HG03280 (cell line): ENCODE data around the gene DNASE1L2.
"Not testable (repeated sequence)": the region's sequence is repeated elsewhere in the genome, so short reads cannot be mapped to it uniquely, and the experiment has no call there.

ENCODE experiments used
- ATAC-seq: cut with Tn5 transposase; IDR thresholded peaks from one replicate; pipeline ENCODE4 v1.9.1; 2021; ENCODE audit warnings: mild to moderate bottlenecking, moderate library complexity; ENCODE audit not compliant: unreplicated experiment

Gene DNASE1L2

GRCh38 chr16:2238150-2238837 is 2.0 kb downstream of the DNASE1L2 start:
- ATAC-seq = no peak

GRCh38 chr16:2238838-2239675 is 2.8 kb downstream of the DNASE1L2 start:
- ATAC-seq = no peak

- ATAC-seq = not testable (repeated sequence)
Observed at GRCh38 chr16:2240331-2240730, 4.1 kb downstream of the DNASE1L2 start.

- ATAC-seq = no peak
Observed at GRCh38 chr16:2242598-2242997, 6.4 kb downstream of the DNASE1L2 start.

- no peak for ATAC-seq
Observed at GRCh38 chr16:2243031-2243528, 6.8 kb downstream of the DNASE1L2 start.

DNA sequence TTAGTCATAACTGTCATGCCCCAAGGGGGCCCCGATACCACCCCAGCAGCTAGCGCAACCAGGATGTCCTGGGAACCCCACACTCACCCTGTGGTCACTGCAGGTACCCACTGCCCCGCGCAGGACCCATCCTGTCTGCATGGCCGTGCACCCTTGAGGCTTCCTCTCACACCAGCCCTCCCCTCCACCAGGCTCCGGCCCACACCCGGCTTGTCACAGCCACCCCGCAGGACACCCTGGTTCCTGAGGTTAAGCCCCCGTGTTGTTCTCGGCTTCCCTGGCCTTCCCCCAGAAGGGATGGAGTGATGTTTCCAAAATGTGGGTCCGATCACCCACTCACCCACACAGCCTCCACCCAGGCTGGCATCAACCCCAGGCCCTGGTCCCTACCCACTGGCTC is 7.5 kb downstream of the DNASE1L2 start:
- ATAC-seq = no peak

DNA sequence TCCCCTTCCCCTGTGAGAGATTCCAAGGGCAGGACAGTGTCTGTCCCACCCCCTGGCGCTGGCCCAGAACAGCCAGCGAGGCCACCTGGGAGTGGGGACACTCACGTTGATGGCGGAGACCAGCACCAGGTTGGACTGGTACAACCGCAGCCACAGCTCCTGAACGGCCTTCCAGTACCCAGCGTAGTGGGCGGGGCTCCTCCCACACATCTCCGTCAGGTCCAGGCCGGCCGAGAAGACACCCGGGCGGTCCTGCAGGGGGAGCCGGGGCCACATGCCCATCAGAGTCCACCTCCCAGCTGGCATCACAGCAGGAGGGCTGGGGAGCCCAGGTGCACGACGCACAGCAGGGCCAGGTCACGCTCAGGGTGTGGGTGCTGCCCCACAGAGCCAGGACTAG is 8.1 kb downstream of the DNASE1L2 start:
- ATAC-seq = no peak

DNA sequence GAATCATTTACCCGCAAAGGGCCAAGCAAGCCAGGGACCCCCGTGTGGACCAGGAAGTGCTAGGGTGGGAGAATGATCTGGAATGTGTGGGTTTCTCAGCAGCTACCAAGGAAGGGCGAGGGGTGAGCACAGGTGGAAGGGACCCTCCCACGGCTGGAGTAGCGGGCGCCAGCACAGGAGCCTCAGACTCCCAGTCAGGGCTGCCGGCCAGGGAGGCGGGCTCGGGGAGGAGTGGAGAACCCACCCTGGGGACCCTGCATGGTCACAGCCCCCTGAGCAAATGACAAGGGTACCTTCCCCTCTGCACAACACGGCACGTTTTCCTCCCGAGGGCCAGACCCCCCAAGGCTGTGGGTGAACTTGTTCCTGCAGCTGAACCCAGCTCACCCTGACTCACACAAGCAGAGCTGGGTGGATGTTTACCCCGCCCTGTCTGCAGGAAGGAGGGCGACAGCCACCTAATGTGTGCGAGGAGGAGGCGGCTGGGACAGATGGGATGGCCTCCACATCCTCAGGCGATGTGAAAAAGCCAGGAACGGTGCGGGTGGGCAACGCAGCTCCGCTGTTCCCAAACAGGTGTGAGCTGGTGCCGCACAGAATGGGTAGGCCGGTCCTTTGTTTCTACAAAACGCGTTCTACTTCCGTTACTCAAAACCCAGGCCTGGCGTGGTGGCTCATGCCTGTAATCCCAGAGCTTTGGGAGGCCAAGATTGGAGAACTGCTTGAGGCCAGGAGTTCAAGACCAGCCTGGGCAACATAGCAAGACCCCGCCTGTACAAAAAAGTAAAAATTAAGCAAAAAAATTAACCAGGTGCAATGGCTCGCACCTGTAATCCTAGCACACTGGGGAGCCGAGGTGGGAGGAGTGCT is 8.9 kb downstream of the DNASE1L2 start:
- no peak for ATAC-seq

DNA sequence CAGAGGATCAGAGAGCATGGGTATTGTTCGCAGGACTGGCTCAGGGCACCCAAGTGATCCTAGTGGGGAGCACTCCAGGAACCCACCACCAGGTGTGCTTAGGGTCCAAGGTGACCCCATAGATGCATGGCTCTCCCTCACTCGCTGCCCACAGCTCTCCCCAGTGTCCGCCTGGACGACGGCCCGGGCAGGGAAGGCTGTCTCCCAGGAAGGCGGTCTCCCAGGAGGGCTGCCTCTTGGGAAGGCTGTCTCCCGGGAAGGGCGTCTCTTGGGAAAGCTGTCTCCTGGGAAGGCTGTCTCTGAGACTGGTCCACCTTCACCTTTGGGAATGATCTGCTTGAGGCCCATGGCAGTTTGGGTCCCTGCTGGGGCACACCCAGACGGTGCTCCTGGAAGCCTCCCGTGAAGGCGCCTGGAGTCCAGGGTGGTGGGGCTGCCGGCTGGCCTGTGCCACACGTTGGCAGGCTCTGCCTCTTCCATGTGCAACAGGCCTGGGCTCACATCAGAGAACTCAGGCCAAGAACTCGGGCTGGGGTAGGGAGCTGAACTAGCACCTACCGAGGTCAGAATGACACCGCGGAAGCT is 10.1 kb downstream of the DNASE1L2 start:
- ATAC-seq = no peak

GRCh38 chr16:2250652-2251295 is 14.5 kb downstream of the DNASE1L2 start:
- ATAC-seq = no peak

GRCh38 chr16:2251296-2252111 is 15.3 kb downstream of the DNASE1L2 start, which contains the start of gene ECI1:
Gene ECI1 (minus strand): TSS chr16:2251587. CDS start chr16:2251566, 21 bp downstream.
- peak; percentile 90 for ATAC-seq

- no peak for ATAC-seq
Observed at GRCh38 chr16:2252806-2253148, 16.5 kb downstream of the DNASE1L2 start.

DNA sequence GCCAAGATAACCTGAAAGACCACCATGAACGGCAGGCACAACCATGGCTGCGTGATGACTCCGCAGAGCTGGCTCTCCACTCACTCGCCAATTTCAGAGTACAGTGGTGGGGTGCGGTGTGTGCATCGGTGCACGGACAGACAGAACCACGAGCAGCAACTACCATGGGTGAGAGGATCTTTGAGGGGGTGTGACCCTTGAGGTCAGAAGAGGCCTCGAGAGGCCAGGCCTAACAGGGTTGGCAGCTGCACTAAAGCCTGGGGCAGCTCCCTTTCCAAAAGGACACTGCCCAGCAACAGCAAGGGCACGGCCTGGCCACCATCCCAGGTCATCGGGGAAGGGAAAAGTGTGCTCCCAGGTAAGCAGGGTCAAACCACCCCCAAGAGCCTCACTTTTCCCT is 17.0 kb downstream of the DNASE1L2 start:
- ATAC-seq = no peak

DNA sequence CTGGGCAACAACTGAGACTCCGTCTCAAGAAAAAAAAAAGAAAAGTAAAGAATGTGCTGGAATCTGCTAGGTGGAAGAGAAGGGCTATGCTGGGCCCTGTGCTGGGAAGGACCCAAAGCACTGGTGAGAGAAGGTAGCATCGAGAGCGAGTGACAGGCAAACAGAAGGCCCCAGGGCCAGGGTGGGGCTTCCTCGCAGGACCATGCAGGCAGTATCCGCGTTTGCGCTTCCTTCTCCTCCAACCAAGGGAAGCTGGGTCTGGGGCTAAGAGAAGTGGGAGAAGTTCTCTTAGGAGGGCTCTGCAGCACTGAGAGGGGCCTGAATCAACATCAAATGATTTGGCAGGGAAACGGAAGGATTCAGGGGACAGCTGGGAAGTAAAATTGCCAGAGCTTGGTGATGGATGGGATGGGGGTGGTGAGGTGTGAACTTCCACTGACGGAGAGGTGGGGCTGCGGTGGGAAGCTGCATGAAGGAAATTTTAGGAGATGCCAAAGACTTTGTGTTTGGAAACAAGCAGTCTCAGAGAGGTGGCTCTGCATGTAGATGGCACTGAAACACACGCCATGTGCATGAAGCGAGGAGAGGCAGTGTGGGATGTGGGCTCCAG is 20.4 kb downstream of the DNASE1L2 start:
- no peak for ATAC-seq

DNA sequence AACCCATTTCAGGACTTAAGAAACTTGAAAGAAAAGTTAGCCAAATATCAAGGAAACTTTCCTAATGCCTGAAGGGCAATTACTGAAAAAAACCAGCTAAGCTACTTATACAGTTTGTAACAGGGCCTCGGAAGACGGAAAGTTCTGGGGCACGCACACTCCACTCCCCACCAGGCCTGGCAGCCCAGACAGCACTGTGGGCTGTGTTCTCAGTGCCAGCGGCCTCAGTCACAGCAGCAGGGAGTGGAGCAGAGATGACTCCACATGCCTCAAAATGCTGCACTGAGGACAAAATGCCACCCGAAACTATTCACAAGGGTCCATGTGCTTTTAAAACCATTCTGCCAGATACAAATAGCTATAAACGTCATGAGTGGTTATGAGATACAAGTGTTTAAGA is 21.5 kb downstream of the DNASE1L2 start:
- ATAC-seq = no peak

DNA sequence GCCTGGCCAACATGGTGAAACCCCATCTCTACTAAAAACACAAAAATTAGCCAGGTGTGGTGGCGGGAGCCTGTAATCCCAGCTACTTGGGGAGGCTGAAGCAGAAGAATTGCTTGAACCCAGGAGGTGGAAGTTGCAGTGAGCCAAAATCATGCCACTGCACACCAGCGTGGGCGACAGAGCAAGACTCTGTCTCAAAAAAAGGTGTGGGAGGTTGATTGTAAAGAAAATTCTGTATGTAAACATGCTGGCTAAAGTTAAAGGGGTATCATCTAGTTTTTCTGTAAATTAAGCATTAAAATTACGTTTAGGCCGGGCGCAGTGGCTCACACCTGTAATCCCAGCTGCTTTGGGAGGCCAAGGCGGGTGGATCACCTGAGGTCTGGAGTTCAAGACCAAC is 22.3 kb downstream of the DNASE1L2 start:
- ATAC-seq = not testable (repeated sequence)

GRCh38 chr16:2260250-2260649 is 24.0 kb downstream of the DNASE1L2 start:
- ATAC-seq = no peak

GRCh38 chr16:2263026-2263425 is 26.8 kb downstream of the DNASE1L2 start:
- not testable (repeated sequence) for ATAC-seq

GRCh38 chr16:2266887-2267286 is 30.6 kb downstream of the DNASE1L2 start:
- not testable (repeated sequence) for ATAC-seq
